T-cell (primary cell): ENCODE results near the gene SPEF1. TPM values are rescaled to one million over a fixed set of nuclear protein-coding genes. Genes with fewer than 3 reads are reported as not detected.

ENCODE experiments used
- ATAC-seq, 4 experiments: fragments of 200-7000 bp in 3 of 4; fragments of 150-1000 bp in 1 of 4; cut with Tn5 transposase; replicated peaks in 1 of 4; 1 replicate in 3 of 4; 2 replicates in 1 of 4; pipeline ENCODE4 v1.10.0; 2021; ENCODE audit warnings: moderate library complexity in 3 of 4, mild to moderate bottlenecking in 2 of 4, moderate number of reproducible peaks in 1 of 4
- CTCF ChIA-PET, 2 donors: fragments of 300-600 bp; sonication (Branson Sonifier 250); formaldehyde crosslinking; loops; one replicate each; lab custom pipeline; 2022; ENCODE audit warnings: antibody characterized with exemption in 2 of 2; lab: Charles Lee
- POLR2A ChIA-PET, 2 donors: fragments of 300-600 bp; sonication (Branson Sonifier 250); formaldehyde crosslinking; loops; one replicate each; lab custom pipeline; 2022; ENCODE audit warnings: antibody characterized with exemption in 2 of 2; lab: Charles Lee
- DNase-seq, 35 experiments: peaks; one replicate each; pipeline versions ENCODE4 v3.0.0 to v3.0.0-alpha.2; 2013 to 2023
- H3K27ac ChIP-seq: one replicate; pipeline ENCODE4 v1.5.1; 2013; ENCODE audit warnings: low read length
- H3K27me3 ChIP-seq, 2 experiments: replicated peaks in 1 of 2; 1 replicate in 1 of 2; 2 replicates in 1 of 2; pipeline versions ENCODE4 v1.6.1 to v1.7.0; 2013; ENCODE audit warnings: low read length in 1 of 2, mixed read lengths in 1 of 2; ENCODE audit not compliant: control insufficient read depth in 2 of 2, insufficient read depth in 2 of 2; ENCODE audit errors: extremely low read depth in 1 of 2
- H3K36me3 ChIP-seq, 2 donors: 1 replicate in 1 of 2; 2 replicates in 1 of 2; pipeline versions ENCODE4 v1.6.1 to v1.7.0; 2013; ENCODE audit warnings: low read length in 1 of 2; ENCODE audit not compliant: control insufficient read depth in 2 of 2, insufficient read depth in 1 of 2; ENCODE audit errors: extremely low read depth in 1 of 2
- H3K4me1 ChIP-seq, 2 experiments: 1 replicate in 1 of 2; 2 replicates in 1 of 2; pipeline versions ENCODE4 v1.6.1 to v1.7.0; 2013; ENCODE audit warnings: low read length in 2 of 2, mixed read lengths in 1 of 2; ENCODE audit not compliant: insufficient read depth in 2 of 2, control insufficient read depth in 1 of 2; ENCODE audit errors: extremely low read depth in 1 of 2
- H3K4me3 ChIP-seq, 2 donors: 1 replicate in 1 of 2; 2 replicates in 1 of 2; pipeline versions ENCODE4 v1.5.1 to v1.7.0; 2013; ENCODE audit warnings: mild to moderate bottlenecking in 2 of 2, low read length in 1 of 2, moderate library complexity in 1 of 2; ENCODE audit not compliant: control insufficient read depth in 1 of 2; ENCODE audit errors: extremely low read depth in 1 of 2
- H3K9me3 ChIP-seq: 2 replicates; pipeline ENCODE4 v1.7.0; 2013
- H3K27ac Mint-ChIP-seq, 2 donors: one replicate each; pipeline ENCODE4 v1.8.0; 2020 to 2021; ENCODE audit warnings: mild to moderate bottlenecking in 2 of 2, mixed read lengths in 2 of 2
- H3K27me3 Mint-ChIP-seq, 2 donors: one replicate each; pipeline ENCODE4 v1.8.0; 2021 to 2022; ENCODE audit warnings: mixed read lengths in 2 of 2
- H3K36me3 Mint-ChIP-seq: one replicate; pipeline ENCODE4 v1.8.0; 2021; ENCODE audit warnings: mixed read lengths
- H3K4me1 Mint-ChIP-seq, 3 donors: one replicate each; pipeline ENCODE4 v1.8.0; 2020 to 2022; ENCODE audit warnings: mixed read lengths in 3 of 3, mild to moderate bottlenecking in 1 of 3
- H3K4me3 Mint-ChIP-seq, 3 donors: one replicate each; pipeline ENCODE4 v1.8.0; 2020 to 2022; ENCODE audit warnings: mild to moderate bottlenecking in 3 of 3, mixed read lengths in 3 of 3, moderate library complexity in 3 of 3
- H3K9me3 Mint-ChIP-seq, 3 donors: one replicate each; pipeline ENCODE4 v1.8.0; 2020 to 2022; ENCODE audit warnings: mixed read lengths in 3 of 3
- WGBS: methylation state at CpG from one replicate; pipeline ENCODE4 v1.1.5; 2013; ENCODE audit warnings: missing lambda C conversion rate; ENCODE audit not compliant: insufficient coverage; 5-methylcytosine and 5-hydroxymethylcytosine counted together
- total RNA-seq, 35 experiments: library from RNA in 6 of 35; stranded (reverse) in 6 of 35; fragments of 120-200 nt in 1 of 35; gene quantifications; one replicate each; pipeline versions ENCODE4 v1.2.1 to v1.2.4 and lab custom pipeline; 2013 to 2026

Gene SPEF1
- total RNA-seq, 5 donors from 2014 or later (not counting 1 experiment from before 2014, with no cell fraction given): 0.16 TPM; not detected in 4

DNA sequence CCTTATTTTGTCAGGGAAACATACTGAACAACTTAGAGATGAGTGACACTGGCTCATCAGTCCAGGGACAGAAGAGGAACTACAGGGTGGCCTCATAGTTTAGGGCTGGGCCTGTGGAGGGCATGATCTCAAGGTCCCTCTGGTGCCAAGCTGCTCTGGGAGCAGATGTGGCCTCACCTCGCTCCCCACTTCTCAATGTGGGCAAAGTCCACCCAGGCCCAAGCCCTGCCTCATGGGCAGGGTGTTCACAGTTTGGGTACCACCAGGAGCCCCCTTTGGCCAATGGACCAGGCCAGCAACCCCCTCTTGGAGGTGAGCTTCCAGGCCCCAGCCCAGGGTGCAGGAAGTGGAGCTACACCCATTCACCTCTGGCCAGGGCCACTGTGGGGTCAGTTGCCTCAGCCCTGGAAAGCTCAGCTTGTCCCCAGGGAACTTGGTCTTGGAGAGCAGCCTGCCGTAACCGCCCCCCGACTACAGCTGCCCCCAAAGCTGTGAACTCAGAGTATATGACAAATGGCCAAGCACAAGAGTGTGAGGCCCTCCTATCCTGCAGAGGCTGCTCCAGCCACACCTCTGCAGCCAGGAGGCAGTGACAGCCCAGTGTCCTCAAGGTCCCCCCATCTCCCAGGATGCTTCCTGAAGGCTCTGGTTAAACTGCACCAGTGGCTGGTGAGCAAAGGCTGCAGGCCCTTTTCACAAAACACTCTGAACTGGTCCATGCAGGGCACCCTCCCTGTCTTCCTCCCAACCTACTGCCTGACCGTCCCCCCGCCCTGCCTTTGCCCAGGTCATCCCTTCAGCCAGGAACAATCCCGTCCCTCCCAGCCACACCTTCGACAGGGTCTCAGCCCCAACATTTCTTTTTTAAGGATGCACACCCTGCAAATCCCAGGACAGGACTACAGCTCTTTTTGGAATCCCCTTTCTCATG, 17.3 kb downstream of the SPEF1 start:
- Mint-ChIP-seq H3K4me3 (no peak overlapping the region), H3K9me3 (no peaks in the 10 kb centered on the region)

DNA sequence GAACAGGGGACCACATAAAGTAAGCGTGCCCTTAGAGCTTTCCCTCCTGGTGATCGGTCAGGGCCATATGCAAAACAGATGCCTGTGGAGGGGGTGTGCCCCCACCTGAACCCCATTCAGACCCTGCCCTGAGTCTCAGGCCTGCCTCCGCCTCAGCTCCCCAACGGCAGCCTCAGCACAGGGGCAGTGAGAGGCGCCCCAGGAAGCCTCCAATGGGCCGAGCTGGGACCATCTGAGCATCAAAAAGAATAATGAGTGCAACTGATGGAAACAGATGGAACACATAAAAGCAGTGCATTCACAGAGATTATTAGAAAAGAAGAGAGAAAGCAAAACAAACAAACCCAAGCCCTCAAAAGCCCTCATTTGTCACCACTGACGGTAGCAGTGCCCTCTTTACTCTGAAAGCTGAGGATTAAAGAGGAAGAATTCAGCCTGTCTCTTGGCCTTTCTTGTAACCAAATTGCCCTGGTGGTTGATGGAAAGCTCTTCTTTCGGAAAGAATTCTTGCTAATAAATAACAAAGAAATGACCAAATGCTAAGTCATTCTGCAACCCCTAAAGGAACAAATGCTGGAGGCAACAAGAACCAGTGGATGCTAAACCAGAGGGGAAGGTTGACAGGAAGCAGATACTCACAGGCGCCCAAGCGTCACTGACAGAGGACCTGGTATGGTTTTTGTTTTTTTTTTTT, 20.4 kb downstream of the SPEF1 start:
- no peaks in the 10 kb centered on the region for H3K27me3 ChIP-seq
- Mint-ChIP-seq H3K4me1 (peaks cover 0 to 7% (median 4%) of the 10 kb centered on the region in 3 donors), H3K36me3 (peaks cover 15% of the 10 kb centered on the region), H3K9me3 (no peaks in the 10 kb centered on the region), H3K27me3 (no peaks in the 10 kb centered on the region), H3K27ac (no peak overlapping the region), H3K4me3 (no peak overlapping the region)
- no peak for DNase-seq
- no peak overlapping the region for H3K4me3 ChIP-seq
- no peak for ATAC-seq
- WGBS: 80% methylated on average over 3 of the region's 10 CpGs
- POLR2A ChIA-PET: no interaction called here
- H3K9me3 ChIP-seq: no peaks in the 10 kb centered on the region
- peaks cover 0 to under 1% of the 10 kb centered on the region in 2 experiments for H3K4me1 ChIP-seq
- CTCF ChIA-PET: no interaction called here
- H3K27ac ChIP-seq: no peak overlapping the region
- peaks cover 3 to 9% of the 10 kb centered on the region in 2 donors for H3K36me3 ChIP-seq

More for the DNA sequence above, 17.3 kb downstream of the SPEF1 start:
- Mint-ChIP-seq H3K4me1 (peaks cover 17 to 26% (median 23%) of the 10 kb centered on the region in 3 donors), H3K27me3 (no peaks in the 10 kb centered on the region), H3K36me3 (peaks cover 4% of the 10 kb centered on the region), H3K27ac (no peak overlapping the region)
- H3K4me1 ChIP-seq: peaks cover 10 to 30% of the 10 kb centered on the region in 2 experiments
- ATAC-seq: no peak
- H3K4me3 ChIP-seq: no peak overlapping the region
- DNase-seq: no peak
- no peaks in the 10 kb centered on the region for H3K9me3 ChIP-seq
- WGBS: over 99% methylated on average over 8 of the region's 8 CpGs
- H3K27me3 ChIP-seq: no peaks in the 10 kb centered on the region
- ChIA-PET POLR2A (no interaction called here), CTCF (interaction anchor here in 1 of 2 donors (0.6 kb wide), 1 partner anchor 44 kb away, joined by 3 read pairs; no protein-coding TSS in a partner anchor)
- H3K36me3 ChIP-seq: no peaks in the 10 kb centered on the region
- no peak overlapping the region for H3K27ac ChIP-seq

GRCh38 chr20:3759884-3760283, 21.4 kb downstream of the SPEF1 start:
- no peaks in the 10 kb centered on the region for H3K4me1 Mint-ChIP-seq
- Histone ChIP-seq H3K4me3 (no peak overlapping the region), H3K36me3 (peaks cover 4 to 14% of the 10 kb centered on the region in 2 donors), H3K27me3 (no peaks in the 10 kb centered on the region), H3K27ac (no peak overlapping the region), H3K9me3 (no peaks in the 10 kb centered on the region), H3K4me1 (no peaks in the 10 kb centered on the region)
- H3K27me3 Mint-ChIP-seq: no peaks in the 10 kb centered on the region
- ChIA-PET POLR2A (no interaction called here), CTCF (no interaction called here)
- no peak overlapping the region for H3K27ac Mint-ChIP-seq
- ATAC-seq: no peak
- H3K4me3 Mint-ChIP-seq: no peak overlapping the region
- peaks cover 15% of the 10 kb centered on the region for H3K36me3 Mint-ChIP-seq
- DNase-seq: no peak
- no peaks in the 10 kb centered on the region for H3K9me3 Mint-ChIP-seq
- WGBS: 90% methylated on average over 8 of the region's 11 CpGs

DNA sequence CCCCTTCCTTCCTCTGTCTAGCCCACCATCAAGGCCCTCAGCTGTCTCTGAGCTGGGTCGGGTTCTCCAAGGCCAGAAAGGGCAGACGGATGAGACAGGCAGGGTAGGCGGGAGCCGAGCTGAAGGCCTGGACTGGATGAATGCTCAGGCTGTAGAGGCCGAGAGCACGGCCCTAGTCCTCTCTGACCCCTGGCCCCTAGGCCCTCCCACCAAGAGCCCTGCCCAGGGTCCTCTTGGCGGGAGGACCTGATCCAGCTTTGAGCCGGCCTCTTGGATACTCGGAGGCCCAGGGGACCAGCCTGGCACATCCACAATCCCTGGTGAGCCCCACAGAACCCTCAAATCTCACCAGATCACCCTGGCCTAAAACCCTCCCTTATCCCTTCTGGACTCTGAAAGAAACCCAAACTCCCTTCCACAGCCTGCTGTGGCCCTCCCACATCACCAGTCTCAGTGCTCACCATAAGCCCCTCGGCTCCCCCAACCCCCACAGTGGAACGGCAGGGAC, 21.9 kb downstream of the SPEF1 start:
- POLR2A ChIA-PET: no interaction called here
- Histone ChIP-seq H3K9me3 (no peaks in the 10 kb centered on the region), H3K36me3 (peaks cover 4 to 14% of the 10 kb centered on the region in 2 donors), H3K27ac (no peak overlapping the region), H3K4me3 (no peak overlapping the region), H3K4me1 (no peaks in the 10 kb centered on the region), H3K27me3 (no peaks in the 10 kb centered on the region)
- DNase-seq (no peak), ATAC-seq (no peak)
- CTCF ChIA-PET: no interaction called here
- Mint-ChIP-seq H3K27me3 (no peaks in the 10 kb centered on the region), H3K4me3 (no peak overlapping the region), H3K9me3 (no peaks in the 10 kb centered on the region), H3K36me3 (peaks cover 15% of the 10 kb centered on the region), H3K4me1 (no peaks in the 10 kb centered on the region), H3K27ac (no peak overlapping the region)
- 84% methylated on average over 11 of the region's 11 CpGs for WGBS

GRCh38 chr20:3758566-3758965, 22.7 kb downstream of the SPEF1 start:
- no peak overlapping the region for H3K27ac Mint-ChIP-seq

DNA sequence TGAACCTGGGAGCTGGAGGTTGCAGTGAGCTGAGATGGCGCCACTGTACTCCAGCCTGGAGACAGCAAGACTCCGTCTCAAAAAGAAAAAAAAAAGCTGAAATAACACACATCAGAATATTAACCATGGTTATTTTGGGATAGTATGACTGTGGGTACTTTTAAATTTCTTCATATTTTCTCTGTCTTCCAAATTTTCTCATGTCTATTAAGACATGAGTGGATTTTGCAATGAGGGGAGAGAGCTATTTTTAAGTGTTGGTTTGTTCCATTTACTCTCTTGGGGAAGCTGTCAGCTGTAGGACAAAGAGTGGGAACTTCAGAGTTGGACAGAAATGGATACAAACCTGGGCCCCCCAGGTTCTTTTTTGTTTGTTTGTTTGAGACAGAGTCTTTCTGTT, 24.0 kb downstream of the SPEF1 start:
- CTCF ChIA-PET: interaction anchor here in 1 of 2 donors (0.7 to 1.2 kb wide), 2 partner anchors 11 to 680 kb away, joined by 3 read pairs; no protein-coding TSS in a partner anchor
- POLR2A ChIA-PET: interaction anchor here in 1 of 2 donors (0.7 to 0.9 kb wide), 2 partner anchors 8 to 64 kb away, joined by 3 to 7 read pairs; no protein-coding TSS in a partner anchor
- no peak overlapping the region for H3K27ac Mint-ChIP-seq
- no peaks in the 10 kb centered on the region for H3K4me1 ChIP-seq
- WGBS: no CpG with 5 or more reads among the region's 2 CpGs
- H3K9me3 Mint-ChIP-seq: no peaks in the 10 kb centered on the region
- peaks cover 15% of the 10 kb centered on the region for H3K36me3 Mint-ChIP-seq
- H3K9me3 ChIP-seq: no peaks in the 10 kb centered on the region
- H3K4me3 Mint-ChIP-seq: no peak overlapping the region
- peaks cover 4 to 10% (median 9%) of the 10 kb centered on the region in 3 donors for H3K4me1 Mint-ChIP-seq
- peaks cover 4 to 14% of the 10 kb centered on the region in 2 donors for H3K36me3 ChIP-seq
- DNase-seq (no peak), ATAC-seq (no peak)
- peaks cover 0 to 5% of the 10 kb centered on the region in 2 experiments for H3K27me3 ChIP-seq
- H3K4me3 ChIP-seq: no peak overlapping the region
- no peak overlapping the region for H3K27ac ChIP-seq
- H3K27me3 Mint-ChIP-seq: no peaks in the 10 kb centered on the region

More at GRCh38 chr20:3758566-3758965, 22.7 kb downstream of the SPEF1 start:
- DNase-seq: no peak
- no peak for ATAC-seq
- ChIA-PET POLR2A (no interaction called here), CTCF (interaction anchor here in 1 of 2 donors (0.7 kb wide), 1 partner anchor 10 kb away, joined by 3 read pairs; no protein-coding TSS in a partner anchor)
- H3K36me3 ChIP-seq: peaks cover 4 to 14% of the 10 kb centered on the region in 2 donors
- WGBS: 76% methylated on average over 2 of the region's 11 CpGs
- no peaks in the 10 kb centered on the region for H3K27me3 ChIP-seq
- Mint-ChIP-seq H3K36me3 (peaks cover 15% of the 10 kb centered on the region), H3K4me1 (no peaks in the 10 kb centered on the region), H3K9me3 (no peaks in the 10 kb centered on the region), H3K4me3 (no peak overlapping the region), H3K27me3 (no peaks in the 10 kb centered on the region)
- no peak overlapping the region for H3K27ac ChIP-seq
- H3K9me3 ChIP-seq: no peaks in the 10 kb centered on the region
- H3K4me3 ChIP-seq: no peak overlapping the region
- H3K4me1 ChIP-seq: no peaks in the 10 kb centered on the region
